GM10847 (cell line): ENCODE results near the gene KIR2DL4.
"Not testable (repeated sequence)": the region's sequence is repeated elsewhere in the genome, so short reads cannot be mapped to it uniquely, and the experiment has no call there.

Experiments
- POLR2A ChIP-seq: IDR thresholded peaks from 2 replicates; pipeline ENCODE4 v1.6.1; 2011; ENCODE audit not compliant: insufficient read length; ENCODE audit errors: extremely low read depth

The KIR2DL4 gene

DNA sequence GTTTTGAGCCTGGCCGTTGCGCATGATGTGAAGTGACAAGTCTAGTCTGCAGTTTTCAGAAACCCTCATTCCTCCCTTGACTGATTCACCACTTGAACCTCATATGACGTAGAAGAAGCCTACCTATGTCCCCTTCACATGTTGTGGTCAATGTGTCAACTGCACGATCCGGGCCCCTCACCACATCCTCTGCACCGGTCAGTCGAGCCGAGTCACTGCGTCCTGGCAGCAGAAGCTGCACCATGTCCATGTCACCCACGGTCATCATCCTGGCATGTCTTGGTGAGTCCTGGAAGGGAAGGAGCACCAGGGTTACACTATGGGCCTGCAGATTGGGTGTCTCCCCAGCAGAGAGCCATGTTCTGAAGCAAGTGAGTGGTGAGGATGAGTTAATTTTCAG, at the start of gene KIR2DL4:
Gene KIR2DL4 (plus strand): TSS at position 201 of the 400 bp plus-strand sequence. CDS start 42 bp downstream, at position 243.
- TF ChIP-seq POLR2A, result no peak

DNA sequence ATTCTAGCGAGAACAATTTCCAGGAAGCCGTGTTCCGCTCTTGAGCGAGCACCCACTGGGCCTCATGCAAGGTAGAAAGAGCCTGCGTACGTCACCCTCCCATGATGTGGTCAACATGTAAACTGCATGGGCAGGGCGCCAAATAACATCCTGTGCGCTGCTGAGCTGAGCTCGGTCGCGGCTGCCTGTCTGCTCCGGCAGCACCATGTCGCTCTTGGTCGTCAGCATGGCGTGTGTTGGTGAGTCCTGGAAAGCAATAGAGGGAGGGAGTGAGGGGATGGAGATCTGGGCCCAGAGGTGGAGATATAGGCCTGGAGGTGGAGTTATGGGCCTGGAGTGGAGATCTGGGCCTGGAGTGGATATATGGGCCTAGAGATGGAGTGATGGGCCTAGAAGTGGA, 33.8 kb upstream of the KIR2DL4 start, which contains the start of gene KIR2DL1:
Gene KIR2DL1 (plus strand): TSS at position 148 of the 400 bp plus-strand sequence. CDS start 58 bp downstream, at position 206.
- TF ChIP-seq POLR2A, result not testable (repeated sequence)

DNA sequence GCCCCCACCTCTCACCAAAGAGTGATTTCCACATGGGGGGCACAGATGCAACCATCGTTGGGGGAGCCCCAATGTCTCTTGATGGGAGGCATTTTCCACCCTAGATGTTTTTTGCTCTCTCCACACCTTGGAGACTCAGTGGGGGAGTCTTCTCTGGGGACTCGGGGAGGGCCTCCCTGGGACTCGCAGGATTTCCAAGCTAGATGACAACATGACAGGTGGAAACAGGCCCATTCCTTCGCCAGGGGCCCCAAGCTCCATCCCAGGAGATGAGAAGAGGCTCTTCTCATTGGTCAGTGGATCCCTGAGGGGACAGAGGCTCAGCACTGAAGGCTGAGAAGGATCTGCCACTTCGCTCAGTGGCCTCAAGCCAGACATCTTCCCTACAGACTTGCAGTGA, 12.7 kb upstream of the KIR2DL4 start:
- TF ChIP-seq POLR2A, result no peak

DNA sequence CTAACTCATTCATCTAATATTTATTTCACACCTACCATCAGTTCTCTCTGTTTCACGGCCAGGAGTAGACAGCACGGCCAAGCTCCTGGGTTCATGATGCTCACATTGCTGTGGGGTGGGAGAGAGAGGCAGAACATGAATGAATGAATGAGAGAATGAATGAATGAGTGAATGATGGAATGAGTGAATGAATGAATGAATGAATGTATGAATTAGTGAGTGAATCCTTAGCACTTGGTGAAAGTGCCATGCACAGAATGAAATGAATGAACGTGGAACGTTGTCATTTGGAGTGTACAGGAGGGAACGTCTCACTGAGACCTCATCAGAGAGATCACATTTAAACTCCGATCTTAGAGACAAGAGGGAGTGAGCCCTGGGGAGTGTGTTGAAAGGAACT, 11.9 kb upstream of the KIR2DL4 start:
- TF ChIP-seq POLR2A, result no peak

DNA sequence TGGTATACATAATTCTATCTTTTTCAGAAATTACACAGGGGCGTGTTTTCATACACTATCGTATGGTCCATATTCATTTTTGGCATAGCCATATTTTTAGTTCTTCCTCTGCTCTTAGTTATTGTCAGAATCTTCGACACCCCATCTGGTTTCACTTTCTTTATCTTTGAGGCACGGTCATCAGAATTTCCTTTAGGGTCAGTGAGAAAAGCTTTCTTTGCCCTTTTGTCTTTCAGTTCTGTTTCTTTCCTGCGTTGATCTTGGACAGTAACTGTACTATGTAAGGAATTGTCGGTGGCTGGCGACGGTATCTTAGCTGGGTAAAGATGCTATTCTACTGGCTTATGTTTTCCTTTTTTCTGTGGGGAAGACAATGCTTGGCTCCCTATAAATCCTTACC, 10.6 kb upstream of the KIR2DL4 start:
- TF ChIP-seq POLR2A, result no peak

DNA sequence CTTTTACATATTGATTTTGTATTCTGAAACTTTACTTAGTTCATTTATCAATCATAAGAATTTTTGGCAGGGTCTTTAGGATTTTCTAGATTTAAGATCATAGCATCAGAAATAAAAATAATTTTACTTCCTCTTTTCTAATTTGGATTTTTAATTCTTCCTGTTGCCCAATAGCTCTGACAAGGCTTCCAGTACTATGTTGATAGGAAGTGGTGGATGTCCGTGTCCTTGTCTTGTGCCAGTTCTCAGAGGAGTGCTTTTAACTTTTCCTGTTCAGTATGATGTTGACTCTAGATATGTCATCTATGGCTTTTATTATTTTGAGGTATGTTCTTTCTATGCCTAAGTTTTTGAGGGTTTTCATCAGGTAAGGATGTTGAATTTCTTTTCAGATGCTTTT, 7.7 kb upstream of the KIR2DL4 start:
- no peak for TF ChIP-seq POLR2A

DNA sequence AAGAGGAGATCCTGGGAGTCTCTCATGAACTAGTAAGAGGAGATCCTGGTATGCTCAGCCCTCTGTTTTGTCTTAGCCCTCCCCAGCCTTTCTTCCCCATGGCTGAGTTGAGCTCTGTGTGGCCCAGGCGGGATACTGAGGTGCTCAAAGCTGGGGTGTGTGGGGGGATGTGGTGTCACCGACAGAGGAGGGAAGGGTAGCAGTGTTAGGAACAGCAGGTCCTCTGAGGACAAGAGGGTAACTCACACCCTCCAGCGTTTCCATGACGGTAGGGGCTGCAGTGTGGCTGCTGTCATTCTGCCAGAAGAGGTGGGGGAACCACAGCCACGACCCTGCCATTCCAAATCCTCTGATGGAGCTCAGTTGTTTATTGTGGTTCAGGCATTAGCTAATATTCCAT, 691 bp downstream of the KIR2DL4 start:
- no peak for TF ChIP-seq POLR2A

DNA sequence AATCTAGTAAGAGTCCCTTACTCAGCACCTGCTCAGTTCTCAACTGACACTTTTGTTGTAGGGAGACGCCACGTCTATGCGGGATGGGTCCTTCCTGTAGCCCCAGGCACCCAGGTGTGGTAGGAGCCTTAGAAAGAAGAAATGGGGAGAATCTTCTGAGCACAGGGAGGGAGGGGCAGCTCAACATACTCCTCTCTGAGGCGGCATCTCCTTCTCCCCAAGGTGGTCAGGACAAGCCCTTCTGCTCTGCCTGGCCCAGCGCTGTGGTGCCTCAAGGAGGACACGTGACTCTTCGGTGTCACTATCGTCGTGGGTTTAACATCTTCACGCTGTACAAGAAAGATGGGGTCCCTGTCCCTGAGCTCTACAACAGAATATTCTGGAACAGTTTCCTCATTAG, 1.2 kb downstream of the KIR2DL4 start:
- no peak for TF ChIP-seq POLR2A

DNA sequence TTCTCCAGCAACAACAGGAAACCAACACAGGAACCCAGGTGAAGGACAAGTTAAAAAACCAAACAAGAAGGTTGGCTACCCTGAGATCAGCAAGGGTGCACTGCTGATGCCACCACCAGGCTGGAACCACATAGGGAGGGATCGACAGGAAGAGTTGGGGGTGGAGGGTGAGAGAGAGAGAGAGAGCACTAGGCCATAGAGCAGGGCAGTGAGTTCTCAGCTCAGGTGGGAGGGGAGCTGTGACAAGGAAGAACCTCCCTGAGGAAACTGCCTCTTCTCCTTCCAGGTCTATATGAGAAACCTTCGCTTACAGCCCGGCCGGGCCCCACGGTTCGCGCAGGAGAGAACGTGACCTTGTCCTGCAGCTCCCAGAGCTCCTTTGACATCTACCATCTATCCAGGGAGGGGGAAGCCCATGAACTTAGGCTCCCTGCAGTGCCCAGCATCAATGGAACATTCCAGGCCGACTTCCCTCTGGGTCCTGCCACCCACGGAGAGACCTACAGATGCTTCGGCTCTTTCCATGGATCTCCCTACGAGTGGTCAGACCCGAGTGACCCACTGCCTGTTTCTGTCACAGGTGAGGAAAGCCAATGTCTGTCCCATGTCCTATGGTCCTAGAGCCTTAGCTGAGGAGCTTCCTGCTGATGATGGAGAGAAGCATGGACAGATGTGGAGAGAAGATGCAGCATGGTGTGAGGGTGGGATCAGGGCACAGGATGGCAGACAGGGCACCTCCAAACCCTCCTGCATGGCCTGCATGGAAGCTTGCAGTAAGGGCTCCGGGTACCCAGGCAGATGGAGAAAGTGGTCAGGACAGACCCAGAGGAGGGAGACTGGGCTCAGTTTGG, 2.5 kb downstream of the KIR2DL4 start:
- TF ChIP-seq POLR2A, result no peak

DNA sequence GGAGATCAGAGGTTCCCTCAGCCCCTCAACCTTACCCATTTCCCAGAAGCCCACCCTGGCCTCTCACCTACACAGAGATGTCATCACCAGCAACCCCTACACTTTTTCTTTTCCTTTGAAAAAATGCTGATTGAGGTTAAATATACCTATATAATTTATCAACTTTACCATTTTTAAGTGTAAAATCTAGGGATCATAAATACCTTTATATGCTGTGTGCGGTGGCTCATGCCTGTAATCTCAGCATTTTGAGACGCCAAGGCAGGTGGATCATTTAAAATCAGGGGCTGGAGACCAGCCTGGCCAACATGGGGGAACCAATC, 3.1 kb downstream of the KIR2DL4 start:
- no peak for TF ChIP-seq POLR2A

DNA sequence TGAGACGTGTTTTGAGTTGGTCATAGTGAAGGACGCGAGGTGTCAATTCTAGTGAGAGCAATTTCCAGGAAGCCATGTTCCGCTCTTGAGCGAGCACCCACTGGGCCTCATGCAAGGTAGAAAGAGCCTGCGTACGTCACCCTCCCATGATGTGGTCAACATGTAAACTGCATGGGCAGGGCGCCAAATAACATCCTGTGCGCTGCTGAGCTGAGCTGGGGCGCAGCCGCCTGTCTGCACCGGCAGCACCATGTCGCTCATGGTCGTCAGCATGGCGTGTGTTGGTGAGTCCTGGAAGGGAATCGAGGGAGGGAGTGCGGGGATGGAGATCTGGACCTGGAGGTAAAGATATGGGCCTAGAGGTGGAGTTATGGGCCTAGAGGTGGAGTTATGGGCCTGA, 12.8 kb downstream of the KIR2DL4 start, which contains the start of gene KIR3DL1:
Gene KIR3DL1 (plus strand): TSS at position 218 of the 400 bp plus-strand sequence.
- not testable (repeated sequence) for TF ChIP-seq POLR2A

DNA sequence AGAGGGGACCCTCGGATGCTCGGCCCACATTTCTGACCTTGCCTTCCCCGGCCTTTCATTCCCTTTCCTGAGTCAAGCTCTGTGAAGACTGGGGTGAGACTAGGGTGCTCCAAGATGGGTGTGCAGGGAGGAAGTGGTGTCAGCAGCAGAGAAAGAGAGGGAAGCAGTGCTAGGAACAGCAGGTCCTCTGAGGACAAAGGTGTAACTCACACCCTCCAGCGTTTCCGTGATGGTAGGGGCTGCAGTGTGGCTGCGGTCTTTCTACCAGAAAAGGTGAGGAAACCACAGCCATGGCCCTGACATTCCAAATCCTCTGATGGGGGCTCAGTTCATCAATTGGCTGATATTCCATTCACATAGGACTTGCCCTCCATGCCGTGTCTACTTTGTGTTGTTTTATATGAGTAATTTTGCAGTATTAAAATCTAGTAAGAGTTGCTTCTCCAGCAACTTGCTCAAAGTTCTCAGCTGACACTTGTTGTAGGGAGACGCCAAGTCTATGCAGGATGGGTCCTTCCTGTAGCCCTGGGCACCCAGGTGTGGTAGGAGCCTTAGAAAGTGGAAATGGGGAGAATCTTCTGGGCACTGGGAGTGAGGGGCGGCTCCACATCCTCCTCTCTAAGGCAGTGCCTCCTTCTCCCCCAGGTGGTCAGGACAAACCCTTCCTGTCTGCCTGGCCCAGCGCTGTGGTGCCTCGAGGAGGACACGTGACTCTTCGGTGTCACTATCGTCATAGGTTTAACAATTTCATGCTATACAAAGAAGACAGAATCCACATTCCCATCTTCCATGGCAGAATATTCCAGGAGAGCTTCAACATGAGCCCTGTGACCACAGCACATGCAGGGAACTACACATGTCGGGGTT, 14.5 kb downstream of the KIR2DL4 start:
- no peak for TF ChIP-seq POLR2A

DNA sequence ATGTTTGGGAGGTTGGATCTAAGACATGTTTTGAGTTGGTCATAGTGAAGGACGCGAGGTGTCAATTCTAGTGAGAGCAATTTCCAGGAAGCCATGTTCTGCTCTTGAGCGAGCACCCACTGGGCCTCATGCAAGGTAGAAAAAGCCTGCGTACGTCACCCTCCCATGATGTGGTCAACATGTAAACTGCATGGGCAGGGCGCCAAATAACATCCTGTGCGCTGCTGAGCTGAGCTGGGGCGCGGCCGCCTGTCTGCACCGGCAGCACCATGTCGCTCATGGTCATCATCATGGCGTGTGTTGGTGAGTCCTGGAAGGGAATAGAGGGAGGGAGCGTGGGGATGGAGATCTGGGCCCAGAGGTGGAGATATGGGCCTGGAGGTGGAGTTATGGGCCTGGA, 29.1 kb downstream of the KIR2DL4 start, which contains the start of gene KIR2DS4:
Gene KIR2DS4 (plus strand): TSS at position 181 of the 400 bp plus-strand sequence.
- TF ChIP-seq POLR2A, result not testable (repeated sequence)

DNA sequence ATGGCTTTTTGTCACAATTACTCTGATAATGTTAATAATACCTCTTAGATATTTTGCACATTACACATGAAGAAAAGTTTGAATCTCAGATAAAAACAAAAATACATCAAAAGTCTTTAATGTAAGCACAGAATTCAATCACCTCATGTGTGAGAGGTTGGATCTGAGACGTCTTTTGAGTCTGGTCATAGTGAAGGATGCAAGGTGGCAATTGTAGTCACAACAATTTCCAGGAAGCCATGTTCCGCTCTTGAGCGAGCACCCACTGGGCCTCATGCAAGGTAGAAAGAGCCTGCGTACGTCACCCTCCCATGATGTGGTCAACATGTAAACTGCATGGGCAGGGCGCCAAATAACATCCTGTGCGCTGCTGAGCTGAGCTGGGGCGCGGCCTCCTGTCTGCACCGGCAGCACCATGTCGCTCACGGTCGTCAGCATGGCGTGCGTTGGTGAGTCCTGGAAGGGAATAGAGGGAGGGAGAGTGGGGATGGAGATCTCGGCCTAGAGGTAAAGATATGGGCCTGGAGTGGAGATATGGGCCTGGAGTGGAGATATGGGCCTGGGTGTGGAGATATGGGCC, 46.7 kb downstream of the KIR2DL4 start, which contains the start of gene KIR3DL2:
Gene KIR3DL2 (plus strand): TSS at position 383 of the 580 bp plus-strand sequence. CDS start 33 bp downstream, at position 416.
- not testable (repeated sequence) for TF ChIP-seq POLR2A

DNA sequence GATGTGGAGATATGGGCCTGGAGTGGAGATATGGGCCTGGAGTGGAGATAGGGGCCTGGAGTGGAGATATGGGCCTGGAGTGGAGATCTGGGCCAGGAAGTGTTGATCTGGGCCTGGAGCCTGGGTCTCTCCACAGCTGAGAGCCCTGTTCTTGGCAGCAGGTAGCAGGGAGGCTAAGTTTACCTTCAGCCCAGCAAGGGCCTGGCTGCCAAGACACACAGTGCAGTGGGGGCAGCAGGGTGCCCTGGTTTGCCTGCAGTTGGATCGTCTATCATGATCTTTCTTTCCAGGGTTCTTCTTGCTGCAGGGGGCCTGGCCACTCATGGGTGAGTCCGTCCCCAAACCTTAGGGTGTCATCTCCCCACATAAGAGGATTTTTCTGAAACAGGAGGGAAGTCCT, 47.5 kb downstream of the KIR2DL4 start:
- TF ChIP-seq POLR2A, result no peak
